NB4 (cell line): ENCODE data around the gene PSMC3.

Experiments
- CTCF ChIP-seq: IDR thresholded peaks from one replicate; pipeline ENCODE4 v1.5.1; 2012; ENCODE audit warnings: low read depth, low read length
- MAX ChIP-seq: IDR thresholded peaks from 2 replicates; pipeline ENCODE4 v1.6.1; 2011; ENCODE audit warnings: low read depth, low read length
- MYC ChIP-seq: IDR thresholded peaks from 2 replicates; pipeline ENCODE4 v1.6.1; 2011; ENCODE audit warnings: low read depth, low read length
- POLR2A ChIP-seq: IDR thresholded peaks from 2 replicates; pipeline ENCODE4 v1.6.1; 2011; ENCODE audit warnings: mild to moderate bottlenecking; ENCODE audit not compliant: insufficient read length; ENCODE audit errors: extremely low read depth

GRCh38 chr11:47415091-47415854 lies 11.0 kb downstream of the PSMC3 start:
- TF ChIP-seq POLR2A (no peak), MAX (no peak), CTCF (no peak), MYC (no peak)
